Heart left ventricle (tissue), 13 donors: ENCODE measurements around the gene DENND6B.

Experiments
- CTCF ChIP-seq, 12 donors: fragments of 200-600 bp; sonication (generic) in 4 of 12; IDR thresholded peaks; one replicate each; pipeline versions ENCODE4 v1.5.0 to v1.8.0; 2018 to 2022; ENCODE audit warnings: antibody characterized with exemption in 12 of 12, mild to moderate bottlenecking in 5 of 12
- POLR2A ChIP-seq, 2 donors: fragments of 450-650 bp; IDR thresholded peaks; one replicate each; pipeline ENCODE4 v1.6.1; 2017; ENCODE audit warnings: antibody characterized with exemption in 2 of 2, mild to moderate bottlenecking in 2 of 2, moderate library complexity in 2 of 2
- donor health status: ischemic (EF 13 %, LVEDD 7.1; RV severe dilation, severe dysfunction).
- donor health status: DM: no; HTN: yes; CAD: no.
- donor health status: DM: no; HTN: no; CAD: no.
- donor health status: ischemic (EF 25% LVEDD 6.9; RV normal size, moderate dysfunction).
- donor health status: ischemic (EF 25% LVEDD 5.7; RV mildly dilated, moderate dysfunction).
- donor health status: ischemic (EF 35%, LVEDD 5.7; RV mildly dilated, moderate dysfunction).
- donor health status: nonischemic (EF 11% LVEDD 7.7; RV severe dilation, severe dysfunction).
- donor health status: DM: yes; HTN: yes; CAD: no.
- donor health status: PGD.
- donor health status: ischemic (EF 29% LVEDD 5.4; RV normal size, mild dysfunction).
- donor health status: nonischemic (EF 23%, LVEDD 6.1; RV moderate dilation, normal function).

GRCh38 chr22:50371101-50371648 lies 44.4 kb upstream of the DENND6B start:
- TF ChIP-seq CTCF (IDR thresholded peaks at IDR 0.05) (no peak), POLR2A (IDR thresholded peaks at IDR 0.05) (no peak)
